ENCODE results near the gene ANKRD55.

DNA sequence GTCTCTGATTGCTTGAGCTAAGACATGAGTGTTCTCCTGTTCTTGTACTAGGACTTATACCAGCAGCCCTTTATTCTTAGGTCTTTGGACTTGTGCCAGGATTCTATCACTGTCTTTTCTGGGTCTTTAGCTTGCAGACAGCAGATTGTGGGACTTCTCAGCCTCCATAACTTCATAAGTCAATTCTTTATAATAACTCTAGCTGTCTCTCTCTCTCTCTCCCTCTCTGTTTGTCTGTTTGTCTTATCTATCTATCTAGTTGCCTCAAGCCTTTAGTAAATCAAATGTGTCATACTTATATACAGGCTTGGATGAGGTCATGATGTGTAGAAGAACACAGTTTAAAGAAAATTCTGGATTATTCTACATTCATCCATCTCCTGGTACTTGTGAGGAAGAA lies 11.5 kb upstream of the ANKRD55 start:
- TF ChIP-seq KAT2B (IDR thresholded peaks at IDR 0.05; ENCODE audit: low read depth, low read length): no peak
- TF ChIP-seq NFYB (IDR thresholded peaks at IDR 0.05; ENCODE audit: extremely low read depth, insufficient read length): no peak
- no peak for TF ChIP-seq ZNF253 (CRISPR knock-in tag; conservative IDR thresholded peaks at IDR 0.05)
- no peak for TF ChIP-seq ETV6 (IDR thresholded peaks at IDR 0.05; ENCODE audit: borderline replicate concordance in 1 of 2, low read depth in 2 of 2, low read length in 1 of 2)
- TF ChIP-seq ETV6 (CRISPR knock-in tag; IDR thresholded peaks at IDR 0.05; ENCODE audit: borderline replicate concordance): no peak
- TF ChIP-seq ZBTB7A (IDR thresholded peaks at IDR 0.05; ENCODE audit: borderline replicate concordance, control insufficient read depth, low read depth, low read length): no peak
- no peak for TF ChIP-seq ZNF121 (CRISPR knock-in tag; conservative IDR thresholded peaks at IDR 0.05)
- TF ChIP-seq EP300 (IDR thresholded peaks at IDR 0.05; ENCODE audit: low read length): no peak

Data from K562 (cell line).